ENCODE results near the gene LCE3A.

DNA sequence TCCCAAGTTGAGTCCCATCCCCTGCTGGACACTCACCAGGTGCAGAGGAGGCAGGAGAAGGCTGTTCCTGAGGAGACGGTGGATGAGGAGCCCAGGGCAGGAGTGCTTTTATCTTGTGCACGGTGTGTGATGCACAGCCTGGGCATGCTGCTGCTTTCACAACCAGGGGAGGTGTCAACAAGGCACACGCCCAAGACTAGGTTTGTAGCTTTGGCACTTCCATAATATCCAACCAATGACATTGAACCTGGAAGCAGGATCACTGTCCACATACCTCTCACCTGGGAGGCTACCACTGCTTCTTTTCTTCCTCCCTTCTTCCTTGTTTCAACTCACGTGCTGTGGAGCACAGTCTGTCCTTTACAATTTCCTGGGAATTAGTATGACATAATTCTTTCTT, 42.5 kb downstream of the LCE3A start, which contains the start of gene LCE3D:
- TF ChIP-seq SIX5 (IDR thresholded peaks at IDR 0.05; ENCODE audit: low read depth, low read length, severe bottlenecking) (no peak), FOS (IDR thresholded peaks at IDR 0.05; ENCODE audit: borderline replicate concordance, extremely low read depth, insufficient read length) (no peak), EP300 (IDR thresholded peaks at IDR 0.05; ENCODE audit: borderline replicate concordance in 1 of 2, control insufficient read depth in 1 of 2, low read depth in 2 of 2, low read length in 2 of 2) (no peak), MEF2A (IDR thresholded peaks at IDR 0.05; ENCODE audit: insufficient read depth, low read depth, low read length) (no peak), POLR2A (IDR thresholded peaks at IDR 0.05; ENCODE audit: low read depth, low read length) (no peak)
- TF ChIP-seq, protein P1, sequence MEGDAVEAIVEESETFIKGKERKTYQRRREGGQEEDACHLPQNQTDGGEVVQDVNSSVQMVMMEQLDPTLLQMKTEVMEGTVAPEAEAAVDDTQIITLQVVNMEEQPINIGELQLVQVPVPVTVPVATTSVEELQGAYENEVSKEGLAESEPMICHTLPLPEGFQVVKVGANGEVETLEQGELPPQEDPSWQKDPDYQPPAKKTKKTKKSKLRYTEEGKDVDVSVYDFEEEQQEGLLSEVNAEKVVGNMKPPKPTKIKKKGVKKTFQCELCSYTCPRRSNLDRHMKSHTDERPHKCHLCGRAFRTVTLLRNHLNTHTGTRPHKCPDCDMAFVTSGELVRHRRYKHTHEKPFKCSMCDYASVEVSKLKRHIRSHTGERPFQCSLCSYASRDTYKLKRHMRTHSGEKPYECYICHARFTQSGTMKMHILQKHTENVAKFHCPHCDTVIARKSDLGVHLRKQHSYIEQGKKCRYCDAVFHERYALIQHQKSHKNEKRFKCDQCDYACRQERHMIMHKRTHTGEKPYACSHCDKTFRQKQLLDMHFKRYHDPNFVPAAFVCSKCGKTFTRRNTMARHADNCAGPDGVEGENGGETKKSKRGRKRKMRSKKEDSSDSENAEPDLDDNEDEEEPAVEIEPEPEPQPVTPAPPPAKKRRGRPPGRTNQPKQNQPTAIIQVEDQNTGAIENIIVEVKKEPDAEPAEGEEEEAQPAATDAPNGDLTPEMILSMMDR (IDR thresholded peaks at IDR 0.05 in 2 of 3, conservative IDR thresholded peaks at IDR 0.05 in 1 of 3; ENCODE audit: control insufficient read depth in 2 of 3, extremely low read depth in 1 of 3, insufficient read depth in 1 of 3, low read depth in 3 of 3, low read length in 3 of 3), result no peak
